ENCODE results near the gene SPSB4. TPM values are rescaled to one million over a fixed set of nuclear protein-coding genes. Genes with fewer than 3 reads are reported as not detected.

The SPSB4 gene
- total and polyA plus RNA-seq, 2 donors (not counting 1 experiment from before 2014, with no cell fraction given): not detected

DNA sequence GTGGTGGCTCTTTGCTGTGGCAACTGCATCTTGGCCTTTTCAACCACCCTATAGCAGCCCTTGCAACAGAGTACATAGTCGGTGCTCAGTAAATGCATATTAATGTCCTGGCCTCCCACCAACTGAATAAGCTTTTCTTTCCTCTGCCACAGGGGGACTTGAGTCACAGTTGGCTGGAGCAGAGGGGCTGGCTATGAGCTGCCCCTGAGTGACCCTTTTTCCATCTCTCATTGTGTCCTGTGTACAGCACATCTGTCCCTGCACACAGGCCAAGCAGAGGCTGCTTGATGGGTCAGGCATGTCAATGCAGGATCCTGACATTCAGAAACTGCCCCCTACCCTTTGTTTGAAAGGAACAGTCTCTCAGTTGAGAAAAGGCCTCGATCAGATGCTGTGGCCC is 22.4 kb downstream of the SPSB4 start:
- no peak overlapping the region for H3K4me3 ChIP-seq (replicated peaks in 1 of 4; ENCODE audit: control extremely low read depth in 1 of 4, insufficient read depth in 1 of 4, low read depth in 3 of 4, low read length in 4 of 4)
- H3K27me3 ChIP-seq (ENCODE audit: control insufficient read depth, insufficient read depth, low read length): no peaks in the 10 kb centered on the region
- H3K79me2 ChIP-seq (ENCODE audit: control insufficient read depth, insufficient read depth, low read length): no peaks in the 10 kb centered on the region
- TF ChIP-seq EZH2 (IDR thresholded peaks at IDR 0.05; ENCODE audit: low read length, missing control alignments): no peak
- TF ChIP-seq, protein P1, sequence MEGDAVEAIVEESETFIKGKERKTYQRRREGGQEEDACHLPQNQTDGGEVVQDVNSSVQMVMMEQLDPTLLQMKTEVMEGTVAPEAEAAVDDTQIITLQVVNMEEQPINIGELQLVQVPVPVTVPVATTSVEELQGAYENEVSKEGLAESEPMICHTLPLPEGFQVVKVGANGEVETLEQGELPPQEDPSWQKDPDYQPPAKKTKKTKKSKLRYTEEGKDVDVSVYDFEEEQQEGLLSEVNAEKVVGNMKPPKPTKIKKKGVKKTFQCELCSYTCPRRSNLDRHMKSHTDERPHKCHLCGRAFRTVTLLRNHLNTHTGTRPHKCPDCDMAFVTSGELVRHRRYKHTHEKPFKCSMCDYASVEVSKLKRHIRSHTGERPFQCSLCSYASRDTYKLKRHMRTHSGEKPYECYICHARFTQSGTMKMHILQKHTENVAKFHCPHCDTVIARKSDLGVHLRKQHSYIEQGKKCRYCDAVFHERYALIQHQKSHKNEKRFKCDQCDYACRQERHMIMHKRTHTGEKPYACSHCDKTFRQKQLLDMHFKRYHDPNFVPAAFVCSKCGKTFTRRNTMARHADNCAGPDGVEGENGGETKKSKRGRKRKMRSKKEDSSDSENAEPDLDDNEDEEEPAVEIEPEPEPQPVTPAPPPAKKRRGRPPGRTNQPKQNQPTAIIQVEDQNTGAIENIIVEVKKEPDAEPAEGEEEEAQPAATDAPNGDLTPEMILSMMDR (conservative IDR thresholded peaks at IDR 0.05 in 1 of 2, IDR thresholded peaks at IDR 0.05 in 1 of 2; ENCODE audit: low read depth in 1 of 2, low read length in 2 of 2): no peak
- H4K20me1 ChIP-seq (ENCODE audit: control insufficient read depth, extremely low read depth, insufficient read depth, low read length): no peaks in the 10 kb centered on the region
- no peaks in the 10 kb centered on the region for H3K36me3 ChIP-seq (ENCODE audit: control insufficient read depth, insufficient read depth, low read length)
- H3K9ac ChIP-seq (ENCODE audit: insufficient read depth, low read length): no peak overlapping the region
- H2AFZ ChIP-seq (ENCODE audit: low read length): no peak overlapping the region
- H3K27ac ChIP-seq (ENCODE audit: insufficient read depth, low read length): no peak overlapping the region
- DNase-seq (ENCODE audit: low read depth in 2 of 2): no peak
- H3K4me1 ChIP-seq (ENCODE audit: control insufficient read depth, extremely low read depth, insufficient read depth, low read length): no peaks in the 10 kb centered on the region
- no peaks in the 10 kb centered on the region for H3K9me3 ChIP-seq (ENCODE audit: control insufficient read depth, insufficient read depth, low read depth, low read length)
- H3K4me2 ChIP-seq (ENCODE audit: extremely low read depth, insufficient read depth, low read length): no peak overlapping the region

DNA sequence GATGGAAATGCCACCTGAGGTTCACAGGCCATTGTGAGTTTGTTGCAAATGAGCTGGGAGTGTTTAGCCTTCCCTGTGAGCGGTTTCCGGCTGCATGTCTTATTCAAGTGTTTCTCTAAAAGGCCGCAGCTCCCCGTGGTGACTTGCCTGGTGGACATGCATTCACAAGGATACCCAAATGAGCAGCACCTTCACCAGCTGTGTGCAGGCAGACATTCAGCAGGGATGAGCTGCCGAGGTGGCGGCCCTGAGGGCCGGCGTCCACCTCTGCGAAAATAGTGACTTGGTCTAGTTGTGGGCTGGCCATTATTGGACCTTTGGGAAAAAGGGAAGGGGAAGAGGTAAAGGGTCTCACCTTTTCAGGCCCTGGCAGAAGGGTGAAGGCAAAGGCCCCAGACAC is 23.4 kb downstream of the SPSB4 start:
- H3K79me2 ChIP-seq (ENCODE audit: control insufficient read depth, insufficient read depth, low read length): no peaks in the 10 kb centered on the region
- no peak overlapping the region for H2AFZ ChIP-seq (ENCODE audit: low read length)
- TF ChIP-seq, protein P1 (conservative IDR thresholded peaks at IDR 0.05 in 1 of 2, IDR thresholded peaks at IDR 0.05 in 1 of 2; ENCODE audit: low read depth in 1 of 2, low read length in 2 of 2): no peak
- no peak for TF ChIP-seq EZH2 (IDR thresholded peaks at IDR 0.05; ENCODE audit: low read length, missing control alignments)
- H3K36me3 ChIP-seq (ENCODE audit: control insufficient read depth, insufficient read depth, low read length): no peaks in the 10 kb centered on the region
- H3K9me3 ChIP-seq (ENCODE audit: control insufficient read depth, insufficient read depth, low read depth, low read length): no peaks in the 10 kb centered on the region
- no peak overlapping the region for H3K9ac ChIP-seq (ENCODE audit: insufficient read depth, low read length)
- no peak overlapping the region for H3K4me2 ChIP-seq (ENCODE audit: extremely low read depth, insufficient read depth, low read length)
- DNase-seq (ENCODE audit: low read depth in 2 of 2): no peak
- H3K4me1 ChIP-seq (ENCODE audit: control insufficient read depth, extremely low read depth, insufficient read depth, low read length): no peaks in the 10 kb centered on the region
- H3K27ac ChIP-seq (ENCODE audit: insufficient read depth, low read length): no peak overlapping the region
- no peak overlapping the region for H3K4me3 ChIP-seq (replicated peaks in 1 of 4; ENCODE audit: control extremely low read depth in 1 of 4, insufficient read depth in 1 of 4, low read depth in 3 of 4, low read length in 4 of 4)
- H3K27me3 ChIP-seq (ENCODE audit: control insufficient read depth, insufficient read depth, low read length): no peaks in the 10 kb centered on the region
- no peaks in the 10 kb centered on the region for H4K20me1 ChIP-seq (ENCODE audit: control insufficient read depth, extremely low read depth, insufficient read depth, low read length)

DNA sequence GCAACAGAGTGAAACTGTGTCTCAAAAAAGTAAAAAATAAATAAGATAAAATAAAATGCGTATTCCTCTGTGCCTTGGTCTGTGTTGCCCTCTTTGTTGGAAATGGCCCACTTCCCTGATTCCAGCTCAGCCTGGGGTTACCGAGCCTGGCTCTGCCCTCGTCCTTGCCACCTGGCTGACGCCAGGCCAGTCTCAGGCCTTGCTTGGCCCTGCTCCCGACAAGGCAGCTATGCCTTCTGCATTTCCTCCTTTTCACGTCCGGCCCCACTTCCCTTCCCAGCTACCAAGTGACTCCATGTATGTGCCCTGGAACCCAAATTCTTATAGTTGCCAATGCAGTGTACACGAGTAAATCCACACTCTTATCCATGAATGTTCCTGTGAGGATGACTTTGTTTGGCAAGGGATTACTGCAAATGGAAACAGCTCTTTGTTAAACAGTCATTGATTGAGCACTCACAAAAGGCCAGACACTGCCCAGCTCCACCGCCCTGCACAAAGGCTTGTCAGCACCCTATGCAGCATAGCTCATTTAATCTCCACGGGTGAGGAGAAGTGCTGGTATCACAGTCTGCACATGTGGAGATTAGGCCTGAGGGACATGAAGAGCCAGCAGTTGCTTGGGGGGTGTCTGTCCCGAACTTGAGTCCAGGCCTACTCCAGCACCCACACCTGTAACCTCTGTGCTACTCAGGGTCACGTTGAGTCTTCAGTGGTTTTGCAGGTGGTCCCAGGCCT is 25.1 kb downstream of the SPSB4 start:
- Histone ChIP-seq H3K4me3 (replicated peaks in 1 of 4; ENCODE audit: control extremely low read depth in 1 of 4, insufficient read depth in 1 of 4, low read depth in 3 of 4, low read length in 4 of 4) (peak overlapping the region in 1 of 4 experiments; percentile 47), H3K27ac (ENCODE audit: insufficient read depth, low read length) (no peak overlapping the region), H3K79me2 (ENCODE audit: control insufficient read depth, insufficient read depth, low read length) (no peaks in the 10 kb centered on the region), H3K36me3 (ENCODE audit: control insufficient read depth, insufficient read depth, low read length) (no peaks in the 10 kb centered on the region), H3K4me1 (ENCODE audit: control insufficient read depth, extremely low read depth, insufficient read depth, low read length) (no peaks in the 10 kb centered on the region), H4K20me1 (ENCODE audit: control insufficient read depth, extremely low read depth, insufficient read depth, low read length) (no peaks in the 10 kb centered on the region), H3K9me3 (ENCODE audit: control insufficient read depth, insufficient read depth, low read depth, low read length) (no peaks in the 10 kb centered on the region), H3K4me2 (ENCODE audit: extremely low read depth, insufficient read depth, low read length) (no peak overlapping the region), H2AFZ (ENCODE audit: low read length) (no peak overlapping the region), H3K9ac (ENCODE audit: insufficient read depth, low read length) (no peak overlapping the region), H3K27me3 (ENCODE audit: control insufficient read depth, insufficient read depth, low read length) (no peaks in the 10 kb centered on the region)
- DNase-seq (ENCODE audit: low read depth in 2 of 2): no peak
- TF ChIP-seq, protein P1 (conservative IDR thresholded peaks at IDR 0.05 in 1 of 2, IDR thresholded peaks at IDR 0.05 in 1 of 2; ENCODE audit: low read depth in 1 of 2, low read length in 2 of 2): no peak
- TF ChIP-seq EZH2 (IDR thresholded peaks at IDR 0.05; ENCODE audit: low read length, missing control alignments): no peak
